GM12892 (cell line): ENCODE measurements around the gene TPD52L2.
A peak's percentile ranks its signal among the peaks of the same experiment; 100 is the strongest.

ENCODE experiments used
- POLR2A ChIP-seq: IDR thresholded peaks from 2 replicates; pipeline ENCODE4 v1.6.1; 2011; ENCODE audit warnings: low read depth, low read length, control low read depth
- POLR2AphosphoS5 ChIP-seq: IDR thresholded peaks from 2 replicates; pipeline ENCODE4 v1.6.1; 2011; ENCODE audit warnings: low read depth, low read length, control low read depth

- peak; percentile 96 for TF ChIP-seq POLR2A
- TF ChIP-seq POLR2AphosphoS5, result peak; percentile 83
Observed at GRCh38 chr20:63864978-63865640, at the start of gene TPD52L2.
